RPMI7951 (cell line): ENCODE measurements around the gene GLCE. TPM values are rescaled to one million over a fixed set of nuclear protein-coding genes. Genes with fewer than 3 reads are reported as not detected.
"Not testable (repeated sequence)": the region's sequence is repeated elsewhere in the genome, so short reads cannot be mapped to it uniquely, and the experiment has no call there.

Source experiments
- DNase-seq: peaks from one replicate; pipeline ENCODE4 v3.0.0-alpha.2; 2012; ENCODE audit warnings: low read depth
- total RNA-seq: library from RNA; depleted of rRNA; stranded (reverse); fragments of >200 nt; shearing (Covaris generic); gene quantifications from 2 replicates; pipeline ENCODE4 v1.2.3, GENCODE V29; 2014

Gene GLCE
- total RNA-seq, 1 experiment from 2014 or later, result 36.6 TPM

DNA sequence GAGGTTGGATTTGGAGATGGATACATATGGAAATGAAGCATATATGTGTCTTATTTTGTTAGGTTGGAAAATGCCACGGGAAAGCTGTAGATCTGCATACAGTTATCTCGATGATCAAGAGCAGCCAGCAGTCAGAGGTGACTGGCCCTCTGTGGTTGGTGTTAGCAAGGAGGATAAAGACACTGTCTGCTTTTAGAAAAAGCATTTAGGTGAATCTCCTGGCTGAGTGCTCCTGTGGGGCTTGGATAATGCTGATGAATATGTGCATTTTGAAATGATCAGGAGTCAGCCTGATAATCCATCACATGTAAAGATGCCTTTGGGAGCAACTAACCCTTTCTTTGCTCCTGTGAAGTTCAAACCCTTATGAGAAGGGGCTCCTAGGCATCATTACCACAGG is 24.9 kb upstream of the GLCE start:
- no peak for DNase-seq

DNA sequence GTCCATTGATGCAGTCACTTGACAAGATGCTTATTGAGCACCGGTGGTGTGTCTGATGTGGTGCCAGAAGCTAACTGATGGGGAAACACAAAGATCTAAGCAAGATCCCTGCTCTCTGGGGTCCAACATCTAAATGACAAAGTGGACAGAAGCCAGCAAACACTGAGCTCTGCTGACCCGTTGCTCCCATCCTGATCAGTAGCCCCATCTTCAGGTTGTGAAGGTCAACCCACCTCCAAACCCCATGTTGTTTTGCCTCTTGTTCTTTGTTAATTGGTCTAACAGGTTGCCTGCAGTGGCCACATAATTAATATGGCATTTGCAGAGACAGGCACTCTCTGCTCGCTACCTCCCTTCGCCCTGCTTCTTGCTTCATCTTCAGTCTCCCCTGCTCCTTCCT is 21.5 kb upstream of the GLCE start:
- DNase-seq, result no peak

DNA sequence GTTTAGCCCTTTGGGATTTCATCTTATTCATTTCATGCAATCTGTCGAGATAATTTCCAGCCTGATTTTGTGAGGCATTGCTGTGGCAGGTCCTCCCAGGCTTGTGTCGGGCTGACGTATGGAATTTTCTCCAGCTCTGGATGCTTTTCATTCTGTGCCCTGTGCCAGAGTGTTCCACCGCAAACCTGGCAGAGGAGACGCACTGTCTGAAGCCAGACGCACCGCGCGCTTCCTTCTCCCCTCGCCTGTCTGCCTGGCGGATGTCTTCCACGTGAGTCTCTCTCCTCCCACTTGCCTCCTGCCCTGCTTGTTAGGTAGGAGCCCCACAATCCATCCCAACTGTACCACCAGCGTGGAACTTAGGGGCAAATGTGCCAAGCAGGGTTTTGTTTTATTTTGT is 20.1 kb upstream of the GLCE start:
- DNase-seq, result no peak

DNA sequence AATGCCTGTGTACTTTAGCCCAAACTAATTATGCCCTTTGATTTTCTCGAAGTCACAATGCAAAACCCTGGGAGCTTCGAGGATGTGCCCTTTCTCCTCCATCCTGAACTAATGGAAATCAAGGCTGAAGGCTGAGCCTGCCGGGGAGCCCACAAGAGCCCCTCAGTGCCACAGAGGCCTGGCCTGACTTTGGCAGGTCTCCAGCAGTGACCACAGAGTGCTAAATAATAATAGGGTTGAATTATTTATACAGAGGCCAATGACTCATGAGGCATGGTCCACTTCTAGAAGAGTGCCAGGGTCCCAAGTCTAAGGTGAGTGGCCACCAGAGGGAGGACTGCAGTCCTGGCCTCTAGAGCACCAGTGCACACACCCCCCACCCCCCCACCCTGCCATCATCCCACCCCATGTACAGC is 19.1 kb upstream of the GLCE start:
- DNase-seq, result peak; percentile 57

DNA sequence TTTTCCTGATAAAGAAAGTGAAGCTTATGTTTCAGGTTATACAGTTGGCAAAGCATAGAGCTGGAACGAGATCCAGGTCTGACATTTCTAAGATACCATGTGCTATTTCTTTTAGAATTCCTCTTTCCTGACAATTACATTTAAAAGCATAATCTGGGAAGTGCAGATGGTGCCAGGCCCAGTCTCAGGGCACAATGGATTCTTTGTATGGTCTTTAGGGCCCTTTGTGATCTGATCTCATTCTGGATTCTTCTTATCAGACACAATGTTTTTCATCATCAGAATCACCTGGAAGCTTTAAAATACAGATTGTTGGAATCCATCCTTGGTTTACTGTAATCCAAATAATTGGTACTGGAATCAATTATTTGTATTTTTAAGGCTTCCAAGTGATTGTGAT is 18.6 kb upstream of the GLCE start:
- DNase-seq, result no peak

DNA sequence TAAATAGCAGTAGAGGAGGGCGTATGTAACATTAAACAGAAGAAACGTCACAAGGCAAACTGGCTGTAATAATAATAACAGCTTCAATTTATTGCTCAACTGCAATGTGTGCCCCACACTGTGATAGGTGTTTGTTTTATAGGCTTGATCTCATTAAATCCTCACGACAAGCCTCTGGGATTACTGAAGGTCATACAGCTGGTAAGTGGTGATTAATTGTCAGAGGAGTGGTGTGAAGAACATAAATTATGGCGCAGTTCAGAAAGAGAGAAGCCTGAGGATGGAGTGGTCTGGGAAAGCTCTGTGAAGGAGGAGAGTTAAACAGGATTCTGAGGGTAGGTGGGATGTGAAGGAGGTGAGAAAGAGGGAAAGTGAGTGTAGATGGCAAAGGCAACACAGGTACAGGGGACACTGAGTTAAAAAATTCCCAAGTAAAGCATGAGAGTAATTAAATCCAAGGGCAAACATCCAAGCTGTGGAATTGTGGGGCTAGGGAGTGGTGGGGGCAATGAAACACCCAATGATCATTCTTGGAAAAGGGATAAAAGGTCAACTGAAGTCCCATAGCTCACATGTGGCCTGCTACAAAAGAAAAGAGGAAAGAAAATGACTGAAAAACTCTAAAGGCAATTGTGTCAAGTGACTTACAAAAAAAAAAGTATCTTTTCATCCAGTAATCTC is 16.5 kb upstream of the GLCE start:
- DNase-seq, result no peak

DNA sequence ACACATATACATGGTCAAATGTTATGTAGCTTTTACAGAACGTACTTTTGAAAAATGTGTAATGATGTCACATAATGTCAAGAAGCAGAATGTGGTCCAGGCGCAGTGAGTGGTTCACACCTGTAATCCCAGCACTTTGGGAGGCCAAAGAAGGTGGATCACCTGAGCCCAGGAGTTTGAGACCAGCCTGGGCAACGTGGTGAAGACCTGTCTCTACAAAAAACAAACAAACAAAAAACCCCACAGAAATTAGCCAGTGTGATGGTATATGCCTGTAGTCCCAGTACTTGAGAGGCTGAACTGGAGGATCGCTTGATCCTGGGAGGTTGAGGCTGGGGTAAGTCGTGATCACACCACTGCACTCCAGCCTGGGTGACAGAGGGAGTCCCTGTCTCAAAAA is 15.9 kb upstream of the GLCE start:
- DNase-seq, result no peak

DNA sequence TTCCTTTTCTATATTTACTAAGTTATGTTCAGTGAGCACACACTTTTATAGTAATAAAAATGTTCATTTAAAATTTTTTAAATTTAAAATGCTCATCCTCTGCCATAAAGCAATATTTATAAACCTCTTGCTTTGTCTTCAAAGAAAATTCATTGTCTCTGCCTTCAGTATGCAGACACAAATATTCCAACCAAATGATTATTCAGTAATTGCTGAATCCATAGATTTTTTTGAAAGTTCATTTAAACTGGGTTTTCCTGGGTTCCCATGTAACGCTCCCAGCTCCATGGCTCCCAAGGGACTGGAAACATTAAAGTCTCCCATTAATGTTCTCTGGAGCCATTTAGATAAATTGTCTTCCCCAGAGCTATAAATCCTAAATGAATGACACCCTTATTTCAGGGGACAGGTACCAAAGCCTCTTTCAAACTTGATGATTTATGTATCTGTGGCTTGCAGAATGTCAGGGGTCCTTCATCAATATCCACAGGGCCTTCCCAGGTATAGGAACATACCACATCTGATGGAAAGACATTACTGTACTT is 15.2 kb upstream of the GLCE start:
- DNase-seq, result no peak

DNA sequence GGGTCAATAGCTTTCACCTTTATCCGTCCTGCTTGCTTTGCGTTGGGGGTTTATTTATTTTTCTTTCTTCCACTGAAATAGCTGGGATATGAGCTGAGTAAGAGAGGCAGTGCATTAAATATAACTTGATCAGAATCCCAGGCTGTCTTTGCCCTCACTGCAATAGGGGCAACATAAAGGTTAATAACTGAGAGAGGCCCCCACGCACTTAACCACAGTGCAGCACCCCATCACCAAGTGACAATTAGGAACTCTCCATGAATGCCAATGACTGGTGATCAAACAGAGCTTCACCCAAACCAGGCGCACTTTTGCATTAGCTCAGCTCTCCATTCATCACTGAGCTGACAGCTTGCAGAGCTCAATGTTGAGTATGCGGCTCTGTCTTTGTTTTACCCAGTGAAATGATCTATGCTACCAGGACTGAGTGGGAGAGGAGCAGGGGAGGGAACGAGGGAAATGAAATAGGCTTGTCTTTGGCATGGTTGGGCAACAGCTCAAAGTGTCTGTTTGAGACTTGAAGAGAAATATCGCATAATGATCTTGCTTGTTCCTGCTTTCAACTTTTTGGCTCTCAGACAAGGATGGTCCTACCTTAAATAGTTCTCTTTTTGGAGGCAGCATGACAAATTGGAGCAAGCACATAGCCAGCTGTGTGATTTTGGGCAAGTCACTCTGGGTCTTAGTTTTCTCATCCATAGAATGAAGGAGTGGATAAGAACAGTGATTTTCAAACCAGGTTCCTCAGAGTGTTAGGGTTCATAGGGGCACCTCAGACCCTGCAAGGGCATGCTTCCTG is 14.5 kb upstream of the GLCE start:
- no peak for DNase-seq

DNA sequence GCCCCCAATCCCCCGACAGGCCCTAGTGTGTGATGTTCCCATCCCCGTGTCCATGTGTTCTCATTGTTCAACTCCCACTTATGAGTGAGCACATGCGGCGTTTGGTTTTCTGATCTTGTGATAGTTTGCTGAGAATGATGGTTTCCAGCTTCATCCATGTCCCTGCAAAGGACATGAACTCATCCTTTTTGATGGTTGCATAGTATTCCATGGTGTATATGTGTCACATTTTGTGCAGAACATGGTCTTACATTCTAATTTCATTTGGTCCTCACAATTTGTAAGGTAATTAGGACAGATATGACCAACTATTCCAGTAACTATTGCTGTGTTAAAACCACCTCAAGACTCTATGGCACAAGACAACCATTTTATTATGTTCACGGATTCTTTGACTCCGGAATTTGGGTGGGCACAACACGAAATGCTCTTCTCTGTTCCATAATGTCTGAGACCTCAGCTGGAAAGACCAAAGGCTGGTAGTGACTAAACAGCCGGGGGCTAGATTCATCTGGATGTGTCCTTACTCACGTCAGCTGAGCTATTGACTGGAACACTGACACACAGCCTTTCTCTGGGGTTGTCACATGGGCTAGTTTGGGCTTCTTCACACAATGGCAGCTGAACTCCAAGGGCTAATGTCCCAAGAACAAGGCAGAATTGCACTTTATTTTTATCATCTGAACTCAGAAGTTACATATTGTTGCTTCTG is 13.6 kb upstream of the GLCE start:
- DNase-seq, result peak; percentile 53

DNA sequence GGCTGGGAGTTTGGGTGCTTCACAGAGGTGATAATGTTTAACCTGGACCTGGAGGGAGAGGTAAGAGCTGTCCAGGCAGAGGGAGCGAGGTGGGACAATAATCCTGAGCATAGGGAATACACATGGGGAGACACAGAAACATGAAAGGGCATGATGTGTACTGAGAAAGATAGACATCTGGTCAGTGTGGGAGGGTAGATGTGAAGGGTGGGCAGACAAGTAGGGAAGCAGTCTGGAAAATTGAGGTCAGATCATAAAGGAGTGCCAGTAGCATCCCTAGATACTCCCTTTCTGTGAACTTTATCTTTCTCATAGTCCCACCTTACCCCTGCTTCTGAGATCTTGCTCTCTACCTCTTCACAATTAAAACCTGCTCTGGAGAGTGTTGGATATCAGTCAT is 12.0 kb upstream of the GLCE start:
- DNase-seq, result no peak

DNA sequence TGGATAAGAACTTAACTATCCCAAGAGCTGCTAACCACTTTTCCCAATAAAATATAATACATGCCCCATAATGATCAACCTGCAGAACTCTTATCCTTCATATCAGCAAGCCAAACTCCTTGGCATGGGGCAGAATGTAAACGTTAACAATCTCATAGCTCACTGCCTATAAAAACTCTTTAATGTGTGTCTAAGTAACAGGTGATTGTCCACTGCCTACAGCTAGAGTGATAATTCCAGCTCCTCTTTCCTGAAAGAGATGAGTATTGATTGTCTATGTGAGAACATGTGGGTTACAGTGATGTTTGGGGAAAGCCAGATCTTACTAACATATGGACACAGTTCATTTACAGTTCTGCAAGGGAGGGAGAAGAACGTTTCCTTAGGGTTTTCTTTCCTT is 11.3 kb upstream of the GLCE start:
- DNase-seq, result no peak

DNA sequence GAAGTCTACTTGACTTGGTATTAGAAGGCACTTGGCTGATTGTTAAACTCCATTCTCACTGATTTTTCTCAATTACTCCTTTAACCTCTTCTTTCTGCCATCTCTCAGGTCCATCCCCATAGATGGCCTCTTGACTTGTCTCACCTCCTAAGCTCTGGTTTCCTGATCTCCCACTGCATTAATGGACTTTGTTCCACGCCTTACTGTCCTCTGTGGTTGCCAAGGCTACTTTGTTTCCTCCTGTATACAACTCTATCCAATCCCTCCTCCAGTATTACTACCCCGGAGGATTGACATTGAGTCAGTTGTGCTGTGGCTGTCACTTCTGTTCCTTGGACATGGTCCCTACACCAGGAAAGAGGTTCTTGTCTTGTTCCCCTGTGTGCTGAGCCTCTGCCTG is 10.6 kb upstream of the GLCE start:
- DNase-seq, result no peak

DNA sequence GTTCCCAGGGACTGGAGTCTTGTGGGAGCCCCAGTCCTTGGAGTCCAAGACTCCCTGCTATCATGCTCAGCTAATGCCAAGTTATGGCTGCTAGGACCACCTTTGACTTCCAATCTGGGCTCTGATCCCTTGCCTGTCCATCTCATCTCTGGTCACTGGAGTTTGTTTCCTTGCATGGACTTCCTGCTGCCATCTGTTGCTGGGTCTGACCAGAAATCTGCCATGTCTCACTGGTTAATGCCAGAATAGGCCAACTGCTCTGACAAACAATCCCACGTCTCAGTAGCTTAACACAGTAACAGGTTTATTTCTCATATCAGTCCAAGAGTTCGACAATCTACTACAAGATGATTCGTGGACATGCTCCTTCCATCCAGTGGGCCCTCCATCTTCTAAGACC is 10.1 kb upstream of the GLCE start:
- no peak for DNase-seq

DNA sequence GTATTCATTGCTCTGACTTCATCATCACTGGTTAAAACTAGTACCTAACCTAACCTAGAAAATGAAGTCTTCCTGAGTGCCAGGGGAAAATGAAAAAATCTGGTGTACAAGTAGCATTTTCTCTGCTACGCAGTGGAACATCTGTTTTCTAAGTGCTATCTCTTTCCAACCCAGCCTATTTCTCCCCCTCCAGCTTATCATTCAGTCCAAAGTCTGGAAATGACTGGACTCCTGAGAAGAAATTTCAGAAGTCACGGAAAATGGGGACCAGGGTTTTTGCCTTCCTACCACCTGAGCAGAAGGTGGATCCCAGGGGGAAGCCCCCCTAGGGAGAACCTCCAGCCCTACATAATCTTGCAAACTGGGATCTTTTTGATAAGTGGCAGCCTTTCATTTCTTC is 9.6 kb upstream of the GLCE start:
- DNase-seq, result no peak

DNA sequence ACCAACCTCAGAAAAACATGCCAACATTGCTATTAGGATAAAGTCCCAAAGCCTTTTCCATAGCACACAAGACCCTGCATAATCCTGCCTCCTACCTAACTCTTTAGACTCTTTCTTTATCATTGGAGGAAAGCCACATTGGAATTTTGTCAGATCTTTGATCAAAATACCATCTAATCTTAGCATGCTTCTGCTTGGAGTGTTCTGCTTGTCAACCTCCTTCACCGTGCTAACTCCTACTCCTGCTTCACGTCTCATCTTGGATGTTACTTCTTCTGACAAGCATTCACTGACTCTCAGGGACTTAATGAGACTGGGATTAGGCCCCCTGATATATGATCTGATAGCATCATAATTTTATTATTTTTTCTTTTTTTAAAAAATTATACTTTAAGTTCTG is 7.4 kb upstream of the GLCE start:
- DNase-seq, result no peak

DNA sequence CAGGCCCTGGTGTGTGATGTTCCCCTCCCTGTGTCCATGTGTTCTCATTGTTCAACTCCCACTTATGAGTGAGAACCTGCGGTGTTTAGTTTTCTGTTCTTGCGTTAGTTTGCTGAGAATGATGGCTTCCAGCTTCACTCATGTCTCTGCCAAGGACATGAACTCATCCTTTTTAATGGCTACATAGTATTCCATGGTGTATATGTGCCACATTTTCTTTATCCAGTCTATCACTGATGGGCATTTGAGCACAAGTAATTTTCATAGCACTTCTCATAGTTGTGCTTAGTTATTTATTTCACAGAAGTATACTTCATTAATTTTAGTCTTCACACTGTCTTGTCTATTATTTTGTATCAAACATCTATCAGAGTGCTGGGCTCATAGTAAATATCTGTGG is 6.8 kb upstream of the GLCE start:
- DNase-seq, result not testable (repeated sequence)

DNA sequence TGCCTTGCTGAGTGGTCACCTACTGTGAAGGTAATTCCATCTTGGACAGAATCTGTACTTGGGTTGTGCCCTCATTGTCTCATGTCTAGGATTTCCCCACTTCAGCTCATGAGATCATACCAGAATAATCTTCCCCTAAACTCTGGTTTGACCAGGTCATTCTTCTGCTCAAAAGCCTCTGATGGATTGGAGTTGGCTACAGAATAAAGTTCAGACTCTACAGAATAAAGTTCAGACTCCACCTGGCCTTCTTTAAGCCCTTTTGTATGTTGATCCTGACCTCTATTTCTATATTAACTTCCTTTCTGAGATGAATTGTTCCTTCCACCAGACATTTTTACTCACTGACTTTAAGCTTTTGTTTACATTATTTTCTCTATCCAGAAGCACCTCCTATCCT is 6.4 kb upstream of the GLCE start:
- DNase-seq, result no peak

DNA sequence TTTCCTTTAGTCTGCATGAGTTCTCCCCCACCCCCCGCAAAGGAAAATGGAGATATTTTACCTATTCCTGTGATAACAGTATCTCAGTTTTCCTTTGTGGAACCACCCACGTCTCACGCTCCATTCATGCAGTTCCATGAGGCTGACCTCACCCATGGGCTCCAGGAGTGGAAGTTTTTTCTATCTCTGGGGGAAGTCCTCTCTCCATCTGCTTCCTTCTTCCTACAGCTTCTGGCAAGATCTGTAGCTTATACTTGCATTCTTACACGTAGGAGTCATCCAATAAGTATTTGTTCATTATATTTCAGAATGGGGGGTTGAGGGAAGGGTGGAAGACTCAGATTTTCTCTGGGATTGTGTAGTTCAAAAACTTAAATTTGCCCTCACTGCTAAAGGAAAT is 5.8 kb upstream of the GLCE start:
- peak; percentile 53 for DNase-seq

DNA sequence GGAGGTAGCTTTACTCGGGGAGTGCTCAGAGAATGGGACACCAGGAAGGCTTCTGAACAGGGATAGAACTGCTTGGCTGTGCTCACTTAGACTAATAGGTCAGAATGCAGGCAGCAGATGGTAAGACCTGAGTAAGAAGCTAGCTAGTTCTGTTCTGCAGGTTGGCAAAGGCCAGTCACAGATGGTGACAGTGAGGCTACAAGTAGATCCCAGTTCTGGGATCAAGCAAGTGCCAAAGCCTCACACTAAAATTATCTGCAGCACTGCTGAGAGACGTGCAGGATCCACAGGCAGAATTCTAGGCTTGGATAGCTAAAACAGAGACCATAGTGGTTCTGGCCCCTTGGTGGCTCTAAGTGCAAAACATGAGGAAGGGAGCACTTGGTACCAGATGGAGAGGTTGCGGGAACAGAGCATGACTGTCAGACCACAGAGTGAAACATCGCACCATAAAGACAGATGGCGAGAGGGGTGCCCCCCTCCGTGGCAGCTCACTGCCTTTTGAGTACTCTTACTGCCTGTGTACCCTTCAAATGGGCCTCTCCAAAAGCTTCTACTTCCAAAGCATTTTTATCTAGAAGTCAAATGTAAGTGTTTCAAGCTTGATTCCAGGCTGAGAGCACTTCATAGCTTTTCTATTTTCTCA is 3.6 kb upstream of the GLCE start:
- no peak for DNase-seq

DNA sequence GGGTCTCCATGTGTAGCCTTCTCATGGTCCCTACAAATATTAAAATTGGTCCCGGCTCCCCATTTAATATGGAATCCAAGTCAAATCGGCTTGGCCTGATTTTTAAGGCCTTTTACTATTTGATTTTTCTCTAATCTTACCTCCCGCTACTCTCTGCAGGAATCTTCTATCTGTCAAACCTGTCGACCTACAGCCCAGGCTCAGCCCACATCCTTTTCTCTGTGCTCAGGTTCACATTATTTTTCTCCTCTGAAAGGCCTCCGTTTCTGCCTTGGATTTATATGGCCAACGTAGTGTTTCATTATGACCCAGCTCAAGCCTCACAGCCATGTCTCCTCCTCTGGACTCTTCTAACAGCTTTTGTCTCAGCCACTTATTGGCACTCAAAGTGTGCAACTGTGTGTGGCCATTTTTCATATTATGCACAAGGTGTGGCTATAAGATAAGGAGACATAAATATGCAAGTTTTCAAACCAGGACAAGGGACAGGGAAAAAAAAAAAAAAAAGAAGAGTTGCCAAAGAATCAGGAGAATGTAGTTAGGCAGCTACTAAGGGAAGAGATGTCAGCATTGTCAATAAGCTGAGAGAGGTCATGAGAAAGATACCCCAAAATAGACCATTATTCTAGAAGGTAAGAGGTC is 2.1 kb upstream of the GLCE start:
- no peak for DNase-seq

DNA sequence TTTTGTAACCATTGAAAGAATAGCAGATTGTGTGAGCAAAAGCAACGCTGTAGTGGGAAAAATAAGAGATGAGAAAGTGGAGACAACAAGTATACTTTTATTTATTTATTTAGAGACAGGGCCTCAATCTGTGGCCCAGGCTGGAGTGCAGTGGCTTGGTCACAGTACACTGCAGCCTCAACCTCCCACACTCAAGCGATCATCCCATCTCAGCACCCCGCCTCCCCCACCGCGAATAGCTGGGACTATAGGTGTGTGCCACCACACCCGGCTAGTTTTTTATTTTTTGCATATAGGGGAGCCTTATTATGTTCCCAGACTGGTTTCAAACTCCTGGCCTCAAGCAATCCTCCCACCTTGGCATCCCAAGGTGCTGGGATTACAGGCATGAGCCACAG is 1.6 kb upstream of the GLCE start:
- DNase-seq, result no peak
